B cell (primary cell): ENCODE results near the gene GLIS2. TPM values are rescaled to one million over a fixed set of nuclear protein-coding genes. Genes with fewer than 3 reads are reported as not detected.

ENCODE experiments used
- ATAC-seq: fragments of 200-7000 bp; cut with Tn5 transposase; one replicate; pipeline ENCODE4 v1.10.0; 2021; ENCODE audit warnings: low read depth, mild to moderate bottlenecking, moderate number of reproducible peaks, moderate library complexity
- CTCF ChIA-PET: fragments of 350-600 bp; sonication (Branson Sonifier 250); formaldehyde crosslinking; loops from one replicate; lab custom pipeline; 2021; ENCODE audit warnings: antibody characterized with exemption, inconsistent platforms; lab: Charles Lee
- POLR2A ChIA-PET: fragments of 350-600 bp; sonication (Branson Sonifier 250); formaldehyde crosslinking; loops from one replicate; lab custom pipeline; 2021; ENCODE audit warnings: antibody characterized with exemption; lab: Charles Lee
- DNase-seq: peaks from one replicate; pipeline ENCODE4 v3.0.0; 2013
- H2AFZ ChIP-seq: 2 replicates; pipeline ENCODE4 v1.6.1; 2012; ENCODE audit warnings: mild to moderate bottlenecking, low read depth, low read length; ENCODE audit not compliant: insufficient read depth, poor library complexity, severe bottlenecking
- H3K27ac ChIP-seq, 2 donors: 1 replicate in 1 of 2; 2 replicates in 1 of 2; pipeline ENCODE4 v1.5.1; 2012 to 2013; ENCODE audit warnings: low read length in 2 of 2, mild to moderate bottlenecking in 2 of 2, moderate library complexity in 1 of 2
- H3K27me3 ChIP-seq, 4 experiments: fragments of 200-600 bp in 1 of 4; sonication (generic) in 1 of 4; replicated peaks in 1 of 4; 1 replicate in 2 of 4; 2 replicates in 2 of 4; pipeline versions ENCODE4 v1.6.1 to v1.7.0; 2013 to 2016; ENCODE audit warnings: low read length in 3 of 4, mild to moderate bottlenecking in 2 of 4, mixed read lengths in 1 of 4, moderate library complexity in 1 of 4; ENCODE audit not compliant: insufficient read depth in 4 of 4, control insufficient read depth in 3 of 4; ENCODE audit errors: control extremely low read depth in 1 of 4
- H3K36me3 ChIP-seq, 2 experiments: replicated peaks in 1 of 2; 1 replicate in 1 of 2; 2 replicates in 1 of 2; pipeline versions ENCODE4 v1.6.1 to v1.7.1; 2013; ENCODE audit warnings: low read length in 1 of 2; ENCODE audit not compliant: insufficient read depth in 2 of 2, control insufficient read depth in 1 of 2; ENCODE audit errors: control extremely low read depth in 1 of 2, extremely low read depth in 1 of 2
- H3K4me1 ChIP-seq, 2 donors: fragments of 200-600 bp in 1 of 2; sonication (generic) in 1 of 2; 1 replicate in 1 of 2; 2 replicates in 1 of 2; pipeline versions ENCODE4 v1.5.1 to v1.6.1; 2013 to 2017; ENCODE audit warnings: low read length in 2 of 2; ENCODE audit not compliant: control insufficient read depth in 2 of 2, insufficient read depth in 2 of 2
- H3K4me2 ChIP-seq: replicated peaks from 2 replicates; pipeline ENCODE3; 2012; ENCODE audit warnings: mild to moderate bottlenecking, low read depth, low read length; ENCODE audit not compliant: poor library complexity, severe bottlenecking
- H3K4me3 ChIP-seq, 5 experiments: fragments of 200-600 bp in 1 of 5; sonication (generic) in 1 of 5; 1 replicate in 3 of 5; 2 replicates in 2 of 5; pipeline versions ENCODE4 v1.5.1 to v1.7.0; 2011 to 2016; ENCODE audit warnings: low read length in 4 of 5, mild to moderate bottlenecking in 4 of 5, low read depth in 2 of 5, control low read depth in 1 of 5, moderate library complexity in 1 of 5; ENCODE audit not compliant: insufficient read depth in 1 of 5; ENCODE audit errors: control extremely low read depth in 1 of 5, extremely low read depth in 1 of 5
- H3K79me2 ChIP-seq: fragments of 200-600 bp; sonication (generic); one replicate; pipeline ENCODE4 v1.6.0; 2016; ENCODE audit warnings: low read length; ENCODE audit not compliant: control insufficient read depth, insufficient read depth
- H3K9ac ChIP-seq: fragments of 200-600 bp; sonication (generic); 2 replicates; pipeline ENCODE4 v1.6.1; 2017; ENCODE audit warnings: mild to moderate bottlenecking, low read length, moderate library complexity
- H3K9me3 ChIP-seq, 3 donors: one replicate each; pipeline versions ENCODE4 v1.6.1 to v1.7.1; 2013; ENCODE audit warnings: low read length in 2 of 3; ENCODE audit not compliant: control insufficient read depth in 2 of 3, insufficient read depth in 1 of 3; ENCODE audit errors: control extremely low read depth in 1 of 3
- H4K20me1 ChIP-seq: 2 replicates; pipeline ENCODE4 v1.6.0; 2012; ENCODE audit warnings: mild to moderate bottlenecking, low read length; ENCODE audit not compliant: insufficient read depth, control insufficient read depth, poor library complexity, severe bottlenecking
- H3K27ac Mint-ChIP-seq: one replicate; pipeline ENCODE4 v1.8.0; 2021; ENCODE audit warnings: mixed read lengths
- H3K27me3 Mint-ChIP-seq: one replicate; pipeline ENCODE4 v1.8.0; 2021; ENCODE audit warnings: mixed read lengths
- H3K4me1 Mint-ChIP-seq: one replicate; pipeline ENCODE4 v1.8.0; 2021; ENCODE audit warnings: mixed read lengths
- H3K4me3 Mint-ChIP-seq: one replicate; pipeline ENCODE4 v1.8.0; 2021; ENCODE audit warnings: mixed read lengths
- H3K9me3 Mint-ChIP-seq: one replicate; pipeline ENCODE4 v1.8.0; 2022; ENCODE audit warnings: mixed read lengths; ENCODE audit not compliant: insufficient read depth
- CTCF ChIP-seq: fragments of 200-600 bp; IDR thresholded peaks from one replicate; pipeline ENCODE4 v1.8.0; 2022; ENCODE audit warnings: antibody characterized with exemption, mild to moderate bottlenecking
- EZH2 ChIP-seq: IDR thresholded peaks from 2 replicates; pipeline ENCODE4 v1.6.1; 2012; ENCODE audit warnings: borderline replicate concordance, low read depth, mild to moderate bottlenecking, moderate library complexity, low read length; ENCODE audit not compliant: insufficient read depth, poor library complexity, severe bottlenecking
- WGBS: methylation state at CpG from one replicate; pipeline ENCODE4 v1.1.5; 2013; ENCODE audit warnings: missing lambda C conversion rate; ENCODE audit not compliant: insufficient coverage; 5-methylcytosine and 5-hydroxymethylcytosine counted together
- intact Hi-C: fragments of 100-400 bp; cut with micrococcal nuclease; formaldehyde crosslinking; loops from one replicate; pipeline ENCODE4 v1.10.0; 2022
- polyA plus RNA-seq: library from polyadenylated mRNA; depleted of rRNA; stranded (reverse); fragments of >200 nt; gene quantifications from 2 replicates; pipeline ENCODE4 v1.2.3, GENCODE V29; 2012
- total RNA-seq, 2 donors: library from RNA; stranded (reverse); fragments of 120-200 nt in 1 of 2; gene quantifications; 1 replicate in 1 of 2; 2 replicates in 1 of 2; pipeline versions ENCODE4 v1.2.3 to v1.2.4, GENCODE V29; 2013 to 2022

The GLIS2 gene
- total and polyA plus RNA-seq, 2 donors (not counting 1 experiment from before 2014, with no cell fraction given): not detected

GRCh38 chr16:4320571-4321137 lies 4.8 kb downstream of the GLIS2 start:
- Histone ChIP-seq H3K27me3 (peaks cover 0 to 29% (median 9%) of the 10 kb centered on the region in 4 experiments), H3K9me3 (peaks cover 0 to 4% (median 0%) of the 10 kb centered on the region in 3 donors), H4K20me1 (no peaks in the 10 kb centered on the region), H3K4me2 (no peak overlapping the region), H3K79me2 (no peaks in the 10 kb centered on the region), H3K36me3 (no peaks in the 10 kb centered on the region), H3K4me1 (peaks cover 22 to 31% of the 10 kb centered on the region in 2 donors), H2AFZ (no peak overlapping the region), H3K27ac (no peak overlapping the region), H3K9ac (no peak overlapping the region), H3K4me3 (no peak overlapping the region)
- ChIA-PET POLR2A (no interaction called here), CTCF (interaction anchor here (2.9 kb wide), 1 partner anchor 10 kb away, joined by 15 read pairs; no protein-coding TSS in a partner anchor)
- TF ChIP-seq CTCF: no peak
- no peak for TF ChIP-seq EZH2
- DNase-seq (no peak), ATAC-seq (no peak)
- no peak overlapping the region for H3K27ac Mint-ChIP-seq
- intact Hi-C loops: no loop called here
- 90% methylated on average over 16 of the region's 16 CpGs for WGBS
- H3K27me3 Mint-ChIP-seq: no peaks in the 10 kb centered on the region
- H3K4me3 Mint-ChIP-seq: no peak overlapping the region
- peaks cover 11% of the 10 kb centered on the region for H3K4me1 Mint-ChIP-seq
- H3K9me3 Mint-ChIP-seq: no peaks in the 10 kb centered on the region
